A673 (cell line): ENCODE data around the gene EGR1. TPM values are rescaled to one million over a fixed set of nuclear protein-coding genes. Genes with fewer than 3 reads are reported as not detected.
A peak's percentile ranks its signal among the peaks of the same experiment; 100 is the strongest.

Source experiments
- Bru-seq: library from RNA; stranded (reverse); fragments of 400-500 nt; gene quantifications from one replicate; lab custom pipeline; 2021; lab: Mats Ljungman, UMichigan
- BruChase-seq, 2 experiments: library from RNA; stranded (reverse); fragments of 400-500 nt; gene quantifications; one replicate each; lab custom pipeline; 2021; lab: Mats Ljungman, UMichigan
- BruUV-seq: library from RNA; stranded (reverse); fragments of 400-500 nt; replicated peaks from 2 replicates; lab custom pipeline; 2021; lab: Mats Ljungman, UMichigan
- CTCF ChIA-PET: fragments of 300-600 bp; sonication (Branson Sonifier 250); formaldehyde crosslinking; loops from one replicate; lab custom pipeline; 2022; ENCODE audit warnings: antibody characterized with exemption; lab: Charles Lee
- POLR2A ChIA-PET: fragments of 300-600 bp; sonication (Branson Sonifier 250); formaldehyde crosslinking; loops from one replicate; lab custom pipeline; 2022; ENCODE audit warnings: antibody characterized with exemption; ENCODE audit not compliant: low non-redundant PET; lab: Charles Lee
- DNase-seq: peaks from one replicate; pipeline ENCODE4 v3.0.0-alpha.2; 2015; ENCODE audit warnings: low spot score
- H3K27ac ChIP-seq: fragments of 200-600 bp; sonication (generic); 2 replicates; pipeline ENCODE4 v1.5.1; 2016; ENCODE audit warnings: mixed run types, low read depth, mild to moderate bottlenecking, mixed read lengths, antibody characterized with exemption, low read length; ENCODE audit not compliant: poor library complexity, severe bottlenecking
- H3K27me3 ChIP-seq: fragments of 200-600 bp; sonication (generic); replicated peaks from 2 replicates; pipeline ENCODE4 v1.6.1; 2017; ENCODE audit warnings: mixed run types, low read depth, mild to moderate bottlenecking, mixed read lengths, antibody characterized with exemption, low read length; ENCODE audit not compliant: insufficient read depth, poor library complexity
- H3K36me3 ChIP-seq: fragments of 200-600 bp; sonication (generic); 2 replicates; pipeline ENCODE4 v1.6.1; 2016; ENCODE audit warnings: mixed run types, mild to moderate bottlenecking, mixed read lengths, antibody characterized with exemption, low read length; ENCODE audit not compliant: insufficient read depth, poor library complexity, severe bottlenecking
- H3K4me1 ChIP-seq: fragments of 200-600 bp; sonication (generic); 2 replicates; pipeline ENCODE4 v1.6.1; 2017; ENCODE audit warnings: mixed run types, mild to moderate bottlenecking, mixed read lengths, antibody characterized with exemption, low read length; ENCODE audit not compliant: insufficient read depth, poor library complexity, severe bottlenecking
- H3K4me3 ChIP-seq: fragments of 200-600 bp; sonication (generic); 2 replicates; pipeline ENCODE4 v1.5.1; 2016; ENCODE audit warnings: low read depth, mixed run types, mild to moderate bottlenecking, mixed read lengths, low read length; ENCODE audit not compliant: poor library complexity, severe bottlenecking
- H3K9me3 ChIP-seq: fragments of 200-600 bp; sonication (generic); 2 replicates; pipeline ENCODE4 v1.6.1; 2016; ENCODE audit warnings: mixed run types, low read depth, mild to moderate bottlenecking, mixed read lengths, antibody characterized with exemption, low read length; ENCODE audit not compliant: poor library complexity, severe bottlenecking
- CTCF ChIP-seq: fragments of 300-800, 200-600 bp; sonication (generic); conservative IDR thresholded peaks from 2 replicates; pipeline ENCODE4 v1.5.1; 2017; ENCODE audit warnings: low read depth, mild to moderate bottlenecking, antibody characterized with exemption, low read length, moderate library complexity, mixed read lengths
- EZH2 ChIP-seq: fragments of 200-600 bp; sonication (generic); IDR thresholded peaks from 2 replicates; pipeline ENCODE4 v1.6.1; 2017; ENCODE audit warnings: borderline replicate concordance, low read depth, mild to moderate bottlenecking, mixed read lengths, antibody characterized with exemption, low read length; ENCODE audit not compliant: poor library complexity, severe bottlenecking
- intact Hi-C: fragments of 100-400 bp; cut with micrococcal nuclease; formaldehyde crosslinking; loops from one replicate; pipeline ENCODE4 v1.10.0; 2022; ENCODE audit not compliant: unreplicated experiment
- long read RNA-seq: library from polyadenylated mRNA; stranded (forward); transcript quantifications from one replicate; pipeline ENCODE4 v2.0.0, GENCODE V29; 2022
- total RNA-seq: library from RNA; stranded (reverse); gene quantifications from 2 replicates; pipeline ENCODE4 v1.2.3, GENCODE V29; 2021

Gene EGR1
- total RNA-seq (64.8 and 98.2 TPM in 2 replicates), Bru-seq, nascent RNA (percentile 98 among the genes with signal in this experiment), BruChase-seq, experiment 1, labeled RNA remaining after a 2-hour chase (percentile 97 among the genes with signal in this experiment), BruChase-seq, experiment 2, labeled RNA remaining after a 6-hour chase (percentile 93 among the genes with signal in this experiment)
- long read RNA-seq, transcript EGR1-201 (2 exons, 3,138 nt) = major isoform, 194 of 277 reads
- long read RNA-seq, partial matches to known transcripts = 83 of 277 reads
- long read RNA-seq, other reads (novel, unspliced or antisense) = 0 of 277 reads

GRCh38 chr5:138465261-138466124 is at the start of gene EGR1:
EGR1 (plus strand) TSS chr5:138465479; CDS start chr5:138465762, 283 bp downstream.
- CTCF ChIA-PET = interaction anchor here (1.1 to 1.2 kb wide), 3 partner anchors 13 to 38 kb away, joined by 3 to 6 read pairs (median 4); no protein-coding TSS in a partner anchor
- DNase-seq = peak; percentile 97
- no TSS peak for BruUV-seq
- intact Hi-C loops = loop anchor here (2.0 to 10.0 kb wide), 2 partner anchors 77 to 809 kb away; partner anchors contain the start of gene ETF1
- Histone ChIP-seq H3K36me3 (peaks cover 23% of the 10 kb centered on the region), H3K4me3 (peak within 1 kb of the TSS; percentile 86), H3K9me3 (no peaks in the 10 kb centered on the region), H3K4me1 (peaks cover 13% of the 10 kb centered on the region), H3K27ac (peak within 1 kb of the TSS; percentile 100), H3K27me3 (no peaks in the 10 kb centered on the region)
- POLR2A ChIA-PET = interaction anchor here (0.6 to 1.0 kb wide), 4 partner anchors 15 to 445 kb away, joined by 3 to 16 read pairs (median 12); no protein-coding TSS in a partner anchor
- TF ChIP-seq CTCF (no peak), EZH2 (no peak)

GRCh38 chr5:138418444-138418843 is 46.8 kb upstream of the EGR1 start:
- CTCF ChIA-PET = no interaction called here
- no peak overlapping the region for H3K4me3 ChIP-seq
- no peak overlapping the region for H3K27ac ChIP-seq
- intact Hi-C loops = no loop called here
- no peak for TF ChIP-seq CTCF
- TF ChIP-seq EZH2 = no peak
- no peaks in the 10 kb centered on the region for H3K4me1 ChIP-seq
- no TSS peak for BruUV-seq
- peaks cover 78% of the 10 kb centered on the region for H3K36me3 ChIP-seq
- no peaks in the 10 kb centered on the region for H3K9me3 ChIP-seq
- no peak for DNase-seq
- no peaks in the 10 kb centered on the region for H3K27me3 ChIP-seq
- POLR2A ChIA-PET = no interaction called here

GRCh38 chr5:138425079-138425478 is 40.2 kb upstream of the EGR1 start:
- DNase-seq = no peak
- Histone ChIP-seq H3K9me3 (no peaks in the 10 kb centered on the region), H3K4me3 (no peak overlapping the region), H3K36me3 (peaks cover 74% of the 10 kb centered on the region), H3K27me3 (no peaks in the 10 kb centered on the region), H3K27ac (no peak overlapping the region), H3K4me1 (no peaks in the 10 kb centered on the region)
- CTCF ChIA-PET = no interaction called here
- BruUV-seq = no TSS peak
- TF ChIP-seq CTCF (no peak), EZH2 (no peak)
- POLR2A ChIA-PET = no interaction called here
- intact Hi-C loops = no loop called here
